Esophagus muscularis mucosa (tissue), 3 donors: ENCODE data around the gene DDHD1.

Experiments used
- CTCF ChIP-seq, 3 experiments: fragments of 200-600 bp in 2 of 3; fragments of 450-650 bp in 1 of 3; sonication (generic) in 2 of 3; IDR thresholded peaks; one replicate each; pipeline ENCODE4 v1.5.1; 2017 to 2019; ENCODE audit warnings: antibody characterized with exemption in 3 of 3, mild to moderate bottlenecking in 2 of 3, moderate library complexity in 1 of 3
- POLR2A ChIP-seq: fragments of 450-650 bp; IDR thresholded peaks from one replicate; pipeline ENCODE4 v1.6.1; 2017; ENCODE audit warnings: antibody characterized with exemption, moderate library complexity, mild to moderate bottlenecking, low read depth

DNA sequence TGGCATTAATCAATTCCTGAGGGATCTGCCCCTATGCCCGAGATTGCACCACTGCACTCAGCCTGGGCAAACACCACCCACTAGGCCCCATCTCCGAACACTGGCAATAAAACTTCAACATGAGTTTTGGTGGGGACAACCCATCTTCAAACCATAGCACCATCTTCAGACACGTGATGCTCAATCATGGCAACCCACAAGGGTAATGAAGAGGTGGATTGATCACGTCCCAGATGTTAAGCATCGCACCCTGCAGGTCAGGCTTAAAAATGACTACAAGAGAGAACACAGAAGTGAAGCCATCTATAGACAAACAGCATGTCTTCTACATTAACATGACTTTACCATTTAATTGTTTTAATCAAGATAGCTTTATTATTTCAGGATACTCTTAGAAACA lies 42.8 kb upstream of the DDHD1 start:
- TF ChIP-seq CTCF (IDR thresholded peaks at IDR 0.05) (no peak), POLR2A (no peak)
